Osteocyte (in vitro differentiated cells): ENCODE measurements around the gene CHCHD3. TPM values are rescaled to one million over a fixed set of nuclear protein-coding genes. Genes with fewer than 3 reads are reported as not detected.

Source experiments
- DNase-seq: peaks from one replicate; pipeline ENCODE4 v3.0.0; 2021; ENCODE audit warnings: mixed read lengths; ENCODE audit not compliant: unreplicated experiment; ENCODE audit errors: extremely low spot score
- H3K27ac Mint-ChIP-seq: one replicate; pipeline ENCODE4 v1.8.0; 2021; ENCODE audit warnings: mild to moderate bottlenecking, mixed read lengths; ENCODE audit not compliant: unreplicated experiment
- H3K27me3 Mint-ChIP-seq: one replicate; pipeline ENCODE4 v1.8.0; 2021; ENCODE audit warnings: mixed read lengths; ENCODE audit not compliant: unreplicated experiment
- H3K36me3 Mint-ChIP-seq: one replicate; pipeline ENCODE4 v1.8.0; 2021; ENCODE audit warnings: mixed read lengths; ENCODE audit not compliant: unreplicated experiment
- H3K4me1 Mint-ChIP-seq: one replicate; pipeline ENCODE4 v1.8.0; 2021; ENCODE audit warnings: mixed read lengths; ENCODE audit not compliant: unreplicated experiment
- H3K4me3 Mint-ChIP-seq: one replicate; pipeline ENCODE4 v1.8.0; 2021; ENCODE audit warnings: mild to moderate bottlenecking, moderate library complexity, mixed read lengths; ENCODE audit not compliant: unreplicated experiment
- H3K9me3 Mint-ChIP-seq: one replicate; pipeline ENCODE4 v1.8.0; 2021; ENCODE audit warnings: mixed read lengths; ENCODE audit not compliant: unreplicated experiment
- total RNA-seq: library from RNA; stranded (reverse); gene quantifications from 2 replicates; pipeline ENCODE4 v1.2.1, GENCODE V29; 2021
- TF ChIP-seq, protein P1 (sequence below): fragments of 200-600 bp; sonication (generic); IDR thresholded peaks from 2 replicates; pipeline ENCODE4 v1.5.0; 2021; ENCODE audit warnings: antibody characterized with exemption, mild to moderate bottlenecking, moderate library complexity

CHCHD3 gene
- total RNA-seq, 1 donor from 2014 or later: 47.4 TPM

GRCh38 chr7:132882714-132883428 is 199.0 kb downstream of the CHCHD3 start:
- no peak for DNase-seq

DNA sequence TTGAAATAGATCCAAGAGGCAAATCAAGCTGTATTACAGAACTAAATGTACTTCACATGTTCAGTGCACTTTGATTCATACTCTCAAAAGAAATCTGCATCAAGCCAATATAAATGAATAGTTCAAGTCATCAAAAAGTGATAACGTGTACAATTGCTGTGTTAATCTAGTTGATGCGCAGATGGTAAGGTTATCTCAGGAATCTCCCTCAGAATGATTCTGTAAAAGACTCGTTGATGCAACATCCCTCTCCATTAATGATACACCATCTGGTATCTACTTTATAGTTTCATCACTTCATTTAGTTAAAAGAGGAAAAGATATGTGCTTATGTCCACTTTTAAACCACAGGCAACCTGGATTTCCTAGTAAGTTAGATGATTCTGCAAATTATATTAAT is 200.6 kb downstream of the CHCHD3 start:
- H3K4me1 Mint-ChIP-seq: no peaks in the 10 kb centered on the region
- no peak for DNase-seq
- TF ChIP-seq, protein P1, sequence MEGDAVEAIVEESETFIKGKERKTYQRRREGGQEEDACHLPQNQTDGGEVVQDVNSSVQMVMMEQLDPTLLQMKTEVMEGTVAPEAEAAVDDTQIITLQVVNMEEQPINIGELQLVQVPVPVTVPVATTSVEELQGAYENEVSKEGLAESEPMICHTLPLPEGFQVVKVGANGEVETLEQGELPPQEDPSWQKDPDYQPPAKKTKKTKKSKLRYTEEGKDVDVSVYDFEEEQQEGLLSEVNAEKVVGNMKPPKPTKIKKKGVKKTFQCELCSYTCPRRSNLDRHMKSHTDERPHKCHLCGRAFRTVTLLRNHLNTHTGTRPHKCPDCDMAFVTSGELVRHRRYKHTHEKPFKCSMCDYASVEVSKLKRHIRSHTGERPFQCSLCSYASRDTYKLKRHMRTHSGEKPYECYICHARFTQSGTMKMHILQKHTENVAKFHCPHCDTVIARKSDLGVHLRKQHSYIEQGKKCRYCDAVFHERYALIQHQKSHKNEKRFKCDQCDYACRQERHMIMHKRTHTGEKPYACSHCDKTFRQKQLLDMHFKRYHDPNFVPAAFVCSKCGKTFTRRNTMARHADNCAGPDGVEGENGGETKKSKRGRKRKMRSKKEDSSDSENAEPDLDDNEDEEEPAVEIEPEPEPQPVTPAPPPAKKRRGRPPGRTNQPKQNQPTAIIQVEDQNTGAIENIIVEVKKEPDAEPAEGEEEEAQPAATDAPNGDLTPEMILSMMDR: no peak
- no peaks in the 10 kb centered on the region for H3K27me3 Mint-ChIP-seq
- no peak overlapping the region for H3K4me3 Mint-ChIP-seq
- no peaks in the 10 kb centered on the region for H3K9me3 Mint-ChIP-seq
- no peak overlapping the region for H3K27ac Mint-ChIP-seq
- H3K36me3 Mint-ChIP-seq: peaks cover 3% of the 10 kb centered on the region

More at GRCh38 chr7:132882714-132883428, 199.0 kb downstream of the CHCHD3 start:
- Mint-ChIP-seq H3K27me3 (no peaks in the 10 kb centered on the region), H3K4me1 (no peaks in the 10 kb centered on the region), H3K36me3 (peaks cover 3% of the 10 kb centered on the region), H3K4me3 (no peak overlapping the region), H3K9me3 (no peaks in the 10 kb centered on the region), H3K27ac (no peak overlapping the region)
- TF ChIP-seq, protein P1: no peak

DNA sequence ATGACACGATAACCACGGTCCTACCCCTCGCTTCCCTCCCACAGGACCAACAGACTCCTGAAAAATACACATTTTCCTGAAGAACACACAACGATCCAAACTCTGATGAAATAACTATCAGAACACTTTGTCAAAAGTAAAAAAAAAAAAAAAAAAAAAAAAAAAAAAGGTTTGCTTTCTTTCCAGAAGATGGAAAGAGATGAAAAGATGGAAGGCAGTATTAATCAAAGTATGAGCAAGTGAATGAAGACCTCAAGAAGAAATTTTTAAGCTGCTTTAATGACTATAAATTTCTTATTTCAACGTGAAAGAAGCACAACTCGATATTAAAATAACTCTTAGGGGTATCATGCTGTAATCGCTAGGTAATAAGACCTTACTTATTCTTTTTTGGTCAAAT is 202.3 kb downstream of the CHCHD3 start:
- Mint-ChIP-seq H3K4me1 (no peaks in the 10 kb centered on the region), H3K27me3 (no peaks in the 10 kb centered on the region), H3K4me3 (no peak overlapping the region), H3K36me3 (no peaks in the 10 kb centered on the region), H3K27ac (no peak overlapping the region), H3K9me3 (no peaks in the 10 kb centered on the region)
- no peak for DNase-seq
- TF ChIP-seq, protein P1: no peak

DNA sequence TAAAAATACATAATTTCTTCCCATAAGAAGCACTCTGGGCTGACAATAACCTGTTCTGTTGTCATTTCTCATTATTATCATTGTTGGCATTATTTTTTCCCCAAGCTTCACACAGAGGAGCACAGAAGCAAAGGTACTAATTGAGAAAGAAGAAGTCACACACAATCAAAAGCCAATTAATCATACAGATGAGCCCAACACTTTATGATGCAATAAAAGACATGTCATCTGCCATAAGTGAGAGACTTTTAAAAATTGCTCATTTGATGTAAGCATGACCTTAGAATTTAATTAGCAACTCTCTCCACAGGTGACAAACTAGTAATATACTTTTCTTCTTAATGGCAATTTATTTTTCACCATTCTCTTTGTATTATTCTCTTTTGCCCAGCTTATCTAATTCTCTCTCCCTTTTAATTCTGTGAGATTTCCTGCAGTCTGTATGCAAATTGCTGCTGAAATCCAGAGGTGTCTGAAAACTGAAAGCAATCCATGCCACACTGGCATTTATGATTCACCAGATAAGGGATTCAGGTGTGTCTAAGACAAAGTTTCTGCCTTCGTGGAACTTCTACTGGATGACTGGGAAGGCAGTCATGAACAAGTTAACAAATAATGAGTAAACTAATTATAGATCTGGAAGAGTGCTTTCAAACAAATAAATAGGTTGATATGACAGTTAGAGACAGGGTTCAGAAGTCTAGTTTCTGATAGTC is 203.5 kb downstream of the CHCHD3 start:
- H3K36me3 Mint-ChIP-seq: no peaks in the 10 kb centered on the region
- H3K4me3 Mint-ChIP-seq: no peak overlapping the region
- TF ChIP-seq, protein P1: no peak
- no peak for DNase-seq
- H3K4me1 Mint-ChIP-seq: no peaks in the 10 kb centered on the region
- no peak overlapping the region for H3K27ac Mint-ChIP-seq
- no peaks in the 10 kb centered on the region for H3K9me3 Mint-ChIP-seq
- no peaks in the 10 kb centered on the region for H3K27me3 Mint-ChIP-seq

DNA sequence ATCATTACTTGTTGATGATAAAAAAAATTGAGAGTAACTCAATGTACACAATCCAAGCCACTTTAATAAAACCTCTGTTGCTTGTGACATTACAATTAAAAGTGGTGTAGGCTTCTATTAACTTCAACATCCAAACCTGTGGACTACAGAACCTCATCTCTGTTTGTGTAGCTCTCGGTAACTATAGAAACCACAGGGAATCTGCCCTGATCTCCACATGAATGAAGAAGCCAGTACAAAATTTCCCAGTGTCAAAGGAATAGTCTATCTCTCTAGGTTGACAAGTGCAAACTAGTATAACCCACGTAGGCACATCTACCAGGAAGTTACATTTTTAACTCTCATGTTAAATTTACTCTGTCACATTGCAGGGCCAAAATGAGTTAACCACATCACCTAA is 204.3 kb downstream of the CHCHD3 start:
- Mint-ChIP-seq H3K4me3 (no peak overlapping the region), H3K27ac (no peak overlapping the region), H3K4me1 (no peaks in the 10 kb centered on the region), H3K9me3 (no peaks in the 10 kb centered on the region), H3K27me3 (no peaks in the 10 kb centered on the region), H3K36me3 (no peaks in the 10 kb centered on the region)
- TF ChIP-seq, protein P1: no peak
- DNase-seq: no peak
